Amygdala (tissue), 56 donors: Measurements from ENCODE around the gene PEX10.
A peak's percentile ranks its signal among the peaks of the same experiment; 100 is the strongest.
"Not testable (repeated sequence)": the region's sequence is repeated elsewhere in the genome, so short reads cannot be mapped to it uniquely, and the experiment has no call there.

Source experiments
- DNase-seq, 56 donors: peaks; one replicate each; lab custom pipeline; 2025; lab: John Stamatoyannopoulos, UW

Gene PEX10

GRCh38 chr1:2412395-2412772 is at the start of gene PEX10:
Gene PEX10 (minus strand): TSS chr1:2412564. CDS start chr1:2412502, 62 bp downstream.
- DNase-seq = peak; percentile 43 to 96 (median 90)

DNA sequence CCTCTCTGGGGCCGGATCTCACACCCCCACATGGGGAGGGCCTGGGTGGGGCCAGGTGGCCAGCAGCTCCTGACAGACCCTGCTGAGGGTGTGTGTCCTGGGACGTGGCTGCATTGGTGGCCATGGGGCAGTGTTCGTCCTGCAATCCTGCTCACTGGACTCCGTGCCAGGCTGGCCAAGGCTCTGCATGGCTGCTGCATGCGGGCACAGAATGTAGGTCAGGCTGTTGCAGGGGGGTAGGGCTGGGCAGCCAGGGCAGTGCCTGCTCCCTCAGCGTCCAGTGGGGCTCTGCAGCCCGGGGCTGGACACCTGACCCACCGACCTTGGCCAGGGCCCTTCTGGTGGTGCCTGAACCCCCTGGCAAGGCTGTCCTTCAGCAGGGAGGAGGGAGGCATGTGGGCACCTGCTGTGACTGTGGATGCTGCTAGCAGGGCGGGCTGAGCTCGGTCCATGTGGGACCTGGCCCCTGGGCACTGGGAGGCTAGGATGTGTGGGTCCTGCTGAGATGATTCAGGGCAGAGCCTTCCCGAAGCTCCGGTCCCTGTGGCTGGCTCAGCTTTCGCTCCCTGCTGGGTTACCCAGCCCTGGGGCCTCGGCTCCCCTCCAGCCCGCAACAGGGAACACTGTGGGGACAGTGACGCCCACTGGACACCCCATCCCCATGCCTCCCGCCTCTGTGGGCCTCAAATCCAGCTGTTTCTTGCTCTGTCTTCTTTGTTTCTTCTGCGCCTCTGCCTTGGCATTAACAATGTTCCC is 48.8 kb upstream of the PEX10 start:
- peak in 4 of 56 donors; percentile 10 to 22 (median 22) for DNase-seq

- no peak for DNase-seq
Measured at GRCh38 chr1:2460203-2460602, 47.8 kb upstream of the PEX10 start.

- peak in 51 of 56 donors; percentile 27 to 89 (median 66) for DNase-seq
Measured at GRCh38 chr1:2459757-2460156, 47.4 kb upstream of the PEX10 start.

GRCh38 chr1:2459102-2459753 is 46.9 kb upstream of the PEX10 start:
- not testable (repeated sequence) for DNase-seq

DNA sequence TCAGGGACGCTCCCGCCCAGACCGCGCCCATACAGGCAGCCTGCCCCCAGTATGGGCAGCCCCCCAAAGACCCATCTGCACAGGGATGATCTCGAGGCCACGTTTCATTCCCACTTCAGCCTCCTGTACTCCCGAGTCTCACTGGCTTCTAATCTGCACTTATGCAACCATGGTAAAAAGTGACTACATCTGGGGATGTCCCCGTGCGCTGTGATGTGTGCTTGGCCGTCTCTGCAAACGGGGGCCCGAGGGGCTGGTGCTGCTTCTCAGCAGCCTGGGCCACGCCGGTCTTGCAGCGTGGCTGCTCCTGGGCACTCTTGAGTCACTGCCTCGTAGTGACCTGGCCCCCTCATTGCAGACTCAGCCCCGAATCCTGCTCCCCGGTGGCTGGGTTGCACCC is 46.3 kb upstream of the PEX10 start:
- no peak for DNase-seq

GRCh38 chr1:2457444-2457843 is 45.1 kb upstream of the PEX10 start:
- no peak for DNase-seq

DNA sequence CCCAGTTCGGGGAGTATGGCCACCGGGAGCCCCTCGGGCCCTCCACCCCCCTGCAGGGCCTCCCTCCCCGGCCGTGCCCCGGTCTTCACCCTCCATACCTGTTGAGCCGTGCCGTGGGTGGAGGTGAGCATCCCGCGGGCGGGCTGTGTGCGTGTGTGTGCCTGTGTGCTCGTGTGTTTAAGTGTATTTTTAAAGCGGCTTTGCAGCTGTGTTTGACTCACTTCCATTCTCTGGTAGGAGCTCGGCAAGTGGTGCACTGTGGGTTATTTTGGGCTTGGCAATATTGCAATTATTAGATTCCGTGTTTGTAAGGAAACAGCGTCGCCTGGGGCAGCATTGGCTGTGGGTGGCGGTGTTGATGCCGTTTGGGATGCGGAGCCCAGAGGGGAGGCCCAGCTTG is 43.4 kb upstream of the PEX10 start:
- peak in 7 of 56 donors; percentile 14 to 40 (median 23) for DNase-seq

DNA sequence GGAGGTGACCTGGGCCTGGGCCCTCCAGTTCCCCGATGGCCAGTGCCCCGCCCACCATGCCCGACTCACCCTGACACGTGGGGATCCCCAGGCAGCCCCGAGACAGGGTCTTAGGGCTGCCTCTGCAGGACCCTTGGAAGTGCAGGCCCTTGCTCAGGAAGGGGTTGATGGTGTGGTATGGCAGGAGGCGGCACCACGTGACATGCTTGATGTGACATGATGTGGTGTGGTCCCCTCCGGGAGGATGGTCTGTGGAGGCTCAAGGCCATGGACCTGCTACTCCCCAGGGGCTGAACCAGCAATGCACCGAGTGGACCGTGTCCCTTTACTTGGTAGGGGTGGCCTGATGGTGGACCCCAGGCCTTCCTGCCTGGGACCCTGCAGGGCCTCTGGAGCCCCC is 41.9 kb upstream of the PEX10 start:
- DNase-seq = no peak

DNA sequence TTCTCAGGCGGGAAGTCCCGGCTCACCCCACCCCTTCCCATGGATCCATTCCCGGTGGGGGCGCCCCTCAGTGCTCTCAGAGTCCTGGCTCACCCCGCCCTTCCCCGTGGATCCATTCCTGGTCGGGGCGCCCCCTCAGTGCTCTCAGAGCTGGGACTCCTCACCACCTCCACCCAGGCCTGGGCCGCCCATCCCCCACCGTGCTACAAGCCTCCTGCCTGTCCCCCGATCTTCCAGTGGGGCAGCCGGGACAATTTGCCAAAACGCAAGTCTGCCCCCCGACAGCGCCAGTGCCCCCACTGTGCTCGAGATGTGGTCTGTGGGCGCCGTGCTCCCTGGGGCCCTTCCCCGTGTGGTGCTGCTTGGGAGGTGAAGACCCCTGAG is 40.6 kb upstream of the PEX10 start:
- DNase-seq = peak in 2 of 56 donors; percentile 39 to 58

DNA sequence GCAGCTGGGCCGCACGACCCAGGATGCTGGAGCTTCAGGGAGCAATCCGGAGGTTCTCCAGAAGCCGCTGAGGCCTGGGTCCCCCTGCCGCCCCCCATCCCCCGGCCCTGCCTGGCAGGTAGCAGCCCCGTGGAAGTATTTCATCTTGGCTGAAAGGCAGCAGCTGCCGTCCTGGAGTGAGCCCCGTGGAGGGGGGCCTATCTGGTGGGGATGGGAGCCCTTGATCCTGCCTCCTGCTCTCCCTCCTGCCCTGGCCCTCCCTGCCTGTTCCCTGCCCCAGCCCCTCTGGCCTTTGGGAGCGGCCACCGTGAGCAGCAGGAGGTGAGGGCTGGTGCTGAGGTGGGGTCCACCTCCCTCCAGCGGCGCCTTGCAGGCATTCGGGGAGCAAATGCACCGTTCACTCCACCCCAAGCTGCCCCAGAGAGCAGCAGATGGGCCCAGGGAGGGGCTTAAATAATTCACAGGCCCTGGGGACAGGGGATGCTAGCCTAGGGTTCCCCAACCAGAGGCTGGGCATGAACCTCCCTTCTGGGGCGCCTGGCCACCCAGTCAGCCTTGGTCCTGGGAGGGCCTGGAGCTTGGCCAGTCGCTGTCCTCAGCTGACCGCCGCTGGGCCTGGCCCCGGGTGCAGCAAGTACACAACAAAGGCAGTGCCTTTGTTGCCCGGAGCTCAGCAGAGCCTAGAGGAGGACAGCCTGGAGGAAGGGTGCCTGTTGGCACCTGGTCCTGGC is 40.0 kb upstream of the PEX10 start:
- peak in 47 of 56 donors; percentile 18 to 88 (median 65) for DNase-seq

DNA sequence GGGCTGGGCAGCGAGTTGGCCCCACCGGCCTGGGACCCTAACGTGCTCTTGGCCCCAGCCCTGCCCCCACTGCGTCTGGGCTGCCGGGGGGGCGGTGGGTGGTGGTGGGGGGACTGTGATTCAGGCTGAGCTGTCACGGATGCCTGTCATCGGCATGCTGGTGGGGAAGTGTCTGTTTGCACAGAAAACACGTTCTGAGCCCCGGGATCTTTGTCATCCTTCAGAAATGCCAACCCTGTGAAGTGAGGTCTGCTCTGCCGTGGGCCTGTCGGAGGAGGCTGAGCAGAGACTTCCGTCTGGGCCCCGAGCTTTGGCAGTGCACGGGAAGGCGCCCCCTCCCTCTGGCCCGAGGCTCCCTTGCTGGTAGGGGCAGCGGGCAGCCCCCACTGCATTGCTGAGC is 39.4 kb upstream of the PEX10 start:
- DNase-seq = peak in 1 of 56 donors; percentile 8

GRCh38 chr1:2449636-2450454 is 37.5 kb upstream of the PEX10 start:
- peak in 25 of 56 donors; percentile 16 to 75 (median 36) for DNase-seq

- no peak for DNase-seq
Measured at GRCh38 chr1:2448098-2448445, 35.7 kb upstream of the PEX10 start.

- DNase-seq = peak in 1 of 56 donors; percentile 30
Measured at GRCh38 chr1:2447276-2448097, 35.1 kb upstream of the PEX10 start.

DNA sequence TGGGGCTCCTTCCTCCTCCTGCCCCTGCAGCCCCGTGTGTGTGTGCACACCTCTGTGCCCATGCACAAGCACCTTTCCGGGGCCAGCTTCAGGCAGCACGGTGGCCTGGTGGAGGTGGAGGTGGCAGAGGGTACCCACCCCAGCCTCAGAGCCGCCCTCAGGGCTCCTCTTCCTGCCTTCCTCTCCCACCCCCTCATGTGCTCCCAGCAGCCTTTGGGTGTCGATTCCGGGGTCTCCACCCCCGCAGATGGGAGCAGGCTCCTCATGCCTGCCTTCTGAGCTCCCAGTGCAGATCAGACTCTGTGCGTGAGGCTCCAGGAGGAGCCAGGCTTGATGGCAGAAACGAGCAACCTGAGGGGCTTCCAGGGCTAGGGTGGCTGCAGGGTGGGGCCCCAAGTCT is 34.5 kb upstream of the PEX10 start:
- DNase-seq = peak in 1 of 56 donors; percentile 49

GRCh38 chr1:2446394-2446793 is 34.0 kb upstream of the PEX10 start:
- DNase-seq = peak in 51 of 56 donors; percentile 13 to 85 (median 61)

DNA sequence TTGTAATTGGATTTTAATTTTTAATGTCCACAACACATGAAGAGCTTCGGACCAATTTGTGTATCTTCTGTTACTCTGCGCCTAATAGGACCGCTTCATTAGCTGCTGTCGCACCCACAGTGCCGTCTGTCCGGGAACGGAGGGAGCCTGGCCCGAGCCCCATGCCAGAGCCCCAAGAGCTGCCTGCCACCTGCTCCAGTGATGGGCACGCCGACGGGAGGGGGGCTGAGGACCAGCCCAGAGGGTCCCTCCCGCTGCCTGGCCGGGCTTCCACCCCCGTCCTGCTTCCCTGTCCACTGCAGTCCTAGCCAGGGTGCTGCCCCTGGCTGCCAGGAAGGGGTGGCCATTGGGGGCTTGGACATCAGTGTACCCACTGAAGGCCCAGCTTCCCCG is 33.5 kb upstream of the PEX10 start:
- peak in 6 of 56 donors; percentile 30 to 54 (median 43) for DNase-seq

DNA sequence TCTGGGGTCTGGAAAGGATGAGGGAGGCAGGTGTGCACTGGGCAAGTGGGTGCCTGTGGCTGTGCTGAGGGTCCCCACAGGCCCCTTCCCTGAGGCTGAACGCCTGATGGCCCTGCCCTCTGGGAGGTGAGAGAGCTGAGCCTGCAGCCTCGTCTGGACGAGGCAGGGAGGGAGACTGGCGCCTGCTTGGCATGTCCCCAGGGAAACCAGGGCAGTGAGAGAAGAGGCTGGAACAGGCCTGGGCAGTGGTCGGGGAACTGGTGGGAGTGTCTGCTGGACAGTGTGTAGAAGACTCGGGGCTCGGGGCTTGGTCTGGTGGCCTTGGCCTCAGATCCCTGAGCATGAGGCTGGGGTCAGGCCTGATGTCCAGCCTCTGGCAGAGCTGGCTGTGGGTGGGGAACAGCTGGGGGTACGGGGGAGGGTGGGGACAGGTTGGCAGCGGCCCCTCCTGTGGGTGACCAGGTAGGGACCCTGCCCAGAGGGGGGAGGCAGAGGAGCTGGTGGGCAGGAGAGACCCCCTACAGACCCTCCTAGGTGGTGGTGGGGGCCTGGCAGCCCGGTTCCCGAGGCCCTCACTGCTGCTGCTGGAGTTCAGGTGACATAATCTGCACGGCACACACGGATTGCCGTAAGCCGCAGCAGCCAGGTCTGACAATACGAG is 32.9 kb upstream of the PEX10 start:
- DNase-seq = peak in 1 of 56 donors; percentile 42
